Left lung (tissue), 10 donors: ENCODE measurements around the gene POU6F2. TPM values are rescaled to one million over a fixed set of nuclear protein-coding genes. Genes with fewer than 3 reads are reported as not detected.

Experiments
- ATAC-seq: fragments of 200-7000 bp; cut with Tn5 transposase; one replicate; pipeline ENCODE4 v1.9.1; 2020; ENCODE audit warnings: moderate library complexity
- DNase-seq, 4 donors: peaks; one replicate each; pipeline ENCODE4 v3.0.0-alpha.2; 2013 to 2020
- H3K27ac ChIP-seq, 2 donors: fragments of 200-600 bp; sonication (generic) in 1 of 2; one replicate each; pipeline versions ENCODE4 v1.5.0 to v1.8.0; 2020 to 2021
- H3K27me3 ChIP-seq, 2 donors: fragments of 200-600 bp; sonication (generic) in 1 of 2; one replicate each; pipeline versions ENCODE4 v1.5.0 to v1.8.0; 2020 to 2021
- H3K36me3 ChIP-seq, 2 donors: fragments of 200-600 bp; sonication (generic) in 1 of 2; one replicate each; pipeline versions ENCODE4 v1.5.0 to v1.8.0; 2020 to 2021
- H3K4me1 ChIP-seq, 2 donors: fragments of 200-600 bp; one replicate each; pipeline ENCODE4 v1.8.0; 2021
- H3K4me3 ChIP-seq, 2 donors: fragments of 200-600 bp; sonication (generic) in 1 of 2; one replicate each; pipeline versions ENCODE4 v1.5.0 to v1.8.0; 2020 to 2021; ENCODE audit warnings: mild to moderate bottlenecking in 1 of 2
- H3K9me3 ChIP-seq, 2 donors: fragments of 200-600 bp; sonication (generic) in 1 of 2; one replicate each; pipeline versions ENCODE4 v1.5.0 to v1.8.0; 2020 to 2021
- CTCF ChIP-seq, 2 donors: fragments of 200-600 bp; sonication (generic) in 1 of 2; IDR thresholded peaks; one replicate each; pipeline versions ENCODE4 v1.5.0 to v1.8.0; 2021; ENCODE audit warnings: antibody characterized with exemption in 2 of 2
- intact Hi-C, 2 donors: fragments of 100-400 bp; cut with DNase I; formaldehyde crosslinking; loops; one replicate each; pipeline versions ENCODE4 v1.11.2 to v1.14.2; 2022
- polyA plus RNA-seq, 6 donors: library from polyadenylated mRNA; unstranded; fragments of 120-200 nt; gene quantifications; one replicate each; pipeline ENCODE4 v1.2.1, GENCODE V29; 2013; ENCODE audit not compliant: insufficient read length in 6 of 6
- total RNA-seq, 2 donors: library from RNA; stranded (reverse); fragmentation: NEBNext Ultra II Directional; extraction: Animal tissue kit (Norgen Biotek cat#: 25700); gene quantifications; one replicate each; pipeline ENCODE4 v1.2.1, GENCODE V29; 2021
- donor health status: DM: no; HTN: yes; CAD: no.
- donor health status: DM: no; HTN: no; CAD: no.

POU6F2 gene
- total and polyA plus RNA-seq, 8 donors = 0.08 to 0.32 (median 0.18) TPM; not detected in 3

- H3K4me3 ChIP-seq = no peak overlapping the region
- H3K9me3 ChIP-seq = no peaks in the 10 kb centered on the region
- H3K36me3 ChIP-seq = no peaks in the 10 kb centered on the region
- H3K4me1 ChIP-seq = no peaks in the 10 kb centered on the region
- H3K27me3 ChIP-seq = no peaks in the 10 kb centered on the region
- intact Hi-C loops = no loop called here
- ATAC-seq (no peak), DNase-seq (no peak)
- no peak for TF ChIP-seq CTCF (IDR thresholded peaks at IDR 0.05)
- no peak overlapping the region for H3K27ac ChIP-seq
Measured at GRCh38 chr7:39400836-39401235, 423.1 kb downstream of the POU6F2 start.

- Histone ChIP-seq H3K9me3 (no peaks in the 10 kb centered on the region), H3K4me3 (no peak overlapping the region), H3K27ac (no peak overlapping the region), H3K36me3 (no peaks in the 10 kb centered on the region), H3K27me3 (no peaks in the 10 kb centered on the region), H3K4me1 (no peaks in the 10 kb centered on the region)
- DNase-seq = no peak
- ATAC-seq = no peak
- intact Hi-C loops = no loop called here
- no peak for TF ChIP-seq CTCF (IDR thresholded peaks at IDR 0.05)
Measured at GRCh38 chr7:39402034-39402433, 424.3 kb downstream of the POU6F2 start.

GRCh38 chr7:39404907-39405306 is 427.2 kb downstream of the POU6F2 start:
- ATAC-seq = no peak
- DNase-seq = no peak
- Histone ChIP-seq H3K27me3 (no peaks in the 10 kb centered on the region), H3K36me3 (no peaks in the 10 kb centered on the region), H3K4me1 (no peaks in the 10 kb centered on the region), H3K27ac (no peak overlapping the region), H3K4me3 (no peak overlapping the region), H3K9me3 (no peaks in the 10 kb centered on the region)
- TF ChIP-seq CTCF (IDR thresholded peaks at IDR 0.05) = no peak
- intact Hi-C loops = no loop called here

- no peaks in the 10 kb centered on the region for H3K4me1 ChIP-seq
- no peaks in the 10 kb centered on the region for H3K9me3 ChIP-seq
- H3K27ac ChIP-seq = no peak overlapping the region
- no peak for TF ChIP-seq CTCF (IDR thresholded peaks at IDR 0.05)
- intact Hi-C loops = no loop called here
- no peaks in the 10 kb centered on the region for H3K36me3 ChIP-seq
- H3K4me3 ChIP-seq = no peak overlapping the region
- ATAC-seq (no peak), DNase-seq (no peak)
- H3K27me3 ChIP-seq = no peaks in the 10 kb centered on the region
Measured at GRCh38 chr7:39405581-39405980, 427.9 kb downstream of the POU6F2 start.

GRCh38 chr7:39406467-39406866 is 428.8 kb downstream of the POU6F2 start:
- no peak overlapping the region for H3K27ac ChIP-seq
- no peak overlapping the region for H3K4me3 ChIP-seq
- DNase-seq = no peak
- no peaks in the 10 kb centered on the region for H3K36me3 ChIP-seq
- no peak for TF ChIP-seq CTCF (IDR thresholded peaks at IDR 0.05)
- H3K27me3 ChIP-seq = no peaks in the 10 kb centered on the region
- intact Hi-C loops = no loop called here
- no peaks in the 10 kb centered on the region for H3K4me1 ChIP-seq
- ATAC-seq = no peak
- no peaks in the 10 kb centered on the region for H3K9me3 ChIP-seq
